ENCODE data around the gene HMBS. TPM values are rescaled to one million over a fixed set of nuclear protein-coding genes. Genes with fewer than 3 reads are reported as not detected.
"Not testable (repeated sequence)": the region's sequence is repeated elsewhere in the genome, so short reads cannot be mapped to it uniquely, and the experiment has no call there.

Gene HMBS
- polyA plus RNA-seq (ENCODE audit: insufficient read length in 10 of 10): 10 to 100 TPM; 18.2 to 28.9 (median 23.0) TPM
- long read RNA-seq, donor 1, transcript HMBS-201 (14 exons, 1,501 nt): major isoform, 7 of 9 reads
- long read RNA-seq, donor 1, partial matches to known transcripts: 0 of 9 reads
- long read RNA-seq, donor 1, other reads (novel, unspliced or antisense): 0 of 9 reads
- long read RNA-seq, donor 2, partial matches to known transcripts: 0 of 4 reads
- long read RNA-seq, donor 2, other reads (novel, unspliced or antisense): 0 of 4 reads
- long read RNA-seq, donor 3: 0 reads
- long read RNA-seq, donor 4, partial matches to known transcripts: 0 of 6 reads
- long read RNA-seq, donor 4, other reads (novel, unspliced or antisense): 0 of 6 reads
- long read RNA-seq, donor 5, partial matches to known transcripts: 0 of 5 reads
- long read RNA-seq, donor 5, other reads (novel, unspliced or antisense): 0 of 5 reads
- long read RNA-seq, donor 6, partial matches to known transcripts: 0 of 4 reads
- long read RNA-seq, donor 6, other reads (novel, unspliced or antisense): 0 of 4 reads
- long read RNA-seq, donor 7, partial matches to known transcripts: 0 of 4 reads
- long read RNA-seq, donor 7, other reads (novel, unspliced or antisense): 0 of 4 reads
- long read RNA-seq, donor 8, partial matches to known transcripts: 0 of 3 reads
- long read RNA-seq, donor 8, other reads (novel, unspliced or antisense): 0 of 3 reads
- long read RNA-seq, donor 9: 0 reads

GRCh38 chr11:119084663-119085436, at the start of gene HMBS:
HMBS (plus strand) TSS chr11:119084881; CDS start chr11:119085034, 153 bp downstream.
- DNase-seq: peak; percentile 95 to 100 (median 98)

- DNase-seq: no peak
Observed at GRCh38 chr11:119038884-119039283, 45.8 kb upstream of the HMBS start.

GRCh38 chr11:119039471-119039870, 45.2 kb upstream of the HMBS start:
- DNase-seq: not testable (repeated sequence)

- no peak for DNase-seq
Observed at GRCh38 chr11:119041821-119042514, 42.7 kb upstream of the HMBS start.

GRCh38 chr11:119042927-119043326, 41.8 kb upstream of the HMBS start:
- no peak for DNase-seq

GRCh38 chr11:119044708-119045107, 40.0 kb upstream of the HMBS start:
- DNase-seq: no peak

- DNase-seq: no peak
Observed at GRCh38 chr11:119046489-119046888, 38.2 kb upstream of the HMBS start.

GRCh38 chr11:119047205-119047604, 37.5 kb upstream of the HMBS start:
- no peak for DNase-seq

- no peak for DNase-seq
Observed at GRCh38 chr11:119048644-119049043, 36.0 kb upstream of the HMBS start.

GRCh38 chr11:119049081-119049480, 35.6 kb upstream of the HMBS start:
- DNase-seq: no peak

- DNase-seq: no peak
Observed at GRCh38 chr11:119051440-119052162, 33.1 kb upstream of the HMBS start.

GRCh38 chr11:119052163-119052814, 32.4 kb upstream of the HMBS start:
- no peak for DNase-seq

- no peak for DNase-seq
Observed at GRCh38 chr11:119054418-119054817, 30.3 kb upstream of the HMBS start.

GRCh38 chr11:119055901-119056300, 28.8 kb upstream of the HMBS start:
- no peak for DNase-seq

- peak in 1 of 3 donors; percentile 12 for DNase-seq
Observed at GRCh38 chr11:119056421-119056999, 28.2 kb upstream of the HMBS start.

GRCh38 chr11:119057000-119057769, 27.5 kb upstream of the HMBS start, which contains the start of gene HYOU1:
HYOU1 (minus strand) TSS chr11:119057205; CDS start chr11:119056160, 1,045 bp downstream.
- peak; percentile 95 to 98 (median 96) for DNase-seq

GRCh38 chr11:119059128-119059527, 25.6 kb upstream of the HMBS start:
- DNase-seq: not testable (repeated sequence)

GRCh38 chr11:119061256-119061655, 23.4 kb upstream of the HMBS start:
- DNase-seq: no peak

GRCh38 chr11:119062779-119063178, 21.9 kb upstream of the HMBS start:
- DNase-seq: no peak
